CD4-positive, alpha-beta T cell treated with Interleukin-15 for 4 hours (primary cell): ENCODE measurements around the gene INPP5A.
"Not testable (repeated sequence)": the region's sequence is repeated elsewhere in the genome, so short reads cannot be mapped to it uniquely, and the experiment has no call there.

Experiments used
- DNase-seq: peaks from one replicate; pipeline ENCODE4 v3.0.0-alpha.2; 2020; ENCODE audit warnings: low spot score

Gene INPP5A

DNA sequence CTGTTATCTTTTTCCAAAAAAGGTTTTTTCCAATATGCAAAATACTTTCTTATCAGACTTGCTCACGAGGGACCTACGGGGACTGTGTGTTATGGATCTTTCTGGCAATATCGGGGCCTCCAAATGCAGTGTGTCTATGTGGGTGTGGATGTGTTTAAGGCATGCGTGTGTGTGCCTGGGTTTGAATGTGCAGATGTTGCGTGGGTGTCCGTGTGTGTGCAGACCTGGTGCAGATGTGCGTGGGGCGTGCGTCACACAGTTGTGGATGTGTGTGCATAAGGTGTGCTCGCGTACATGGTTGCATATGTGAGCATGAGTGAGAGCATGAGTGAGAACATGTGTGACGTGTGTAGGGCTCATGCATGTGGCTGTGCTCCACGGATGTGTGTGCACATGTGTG lies 228.7 kb downstream of the INPP5A start:
- no peak for DNase-seq

DNA sequence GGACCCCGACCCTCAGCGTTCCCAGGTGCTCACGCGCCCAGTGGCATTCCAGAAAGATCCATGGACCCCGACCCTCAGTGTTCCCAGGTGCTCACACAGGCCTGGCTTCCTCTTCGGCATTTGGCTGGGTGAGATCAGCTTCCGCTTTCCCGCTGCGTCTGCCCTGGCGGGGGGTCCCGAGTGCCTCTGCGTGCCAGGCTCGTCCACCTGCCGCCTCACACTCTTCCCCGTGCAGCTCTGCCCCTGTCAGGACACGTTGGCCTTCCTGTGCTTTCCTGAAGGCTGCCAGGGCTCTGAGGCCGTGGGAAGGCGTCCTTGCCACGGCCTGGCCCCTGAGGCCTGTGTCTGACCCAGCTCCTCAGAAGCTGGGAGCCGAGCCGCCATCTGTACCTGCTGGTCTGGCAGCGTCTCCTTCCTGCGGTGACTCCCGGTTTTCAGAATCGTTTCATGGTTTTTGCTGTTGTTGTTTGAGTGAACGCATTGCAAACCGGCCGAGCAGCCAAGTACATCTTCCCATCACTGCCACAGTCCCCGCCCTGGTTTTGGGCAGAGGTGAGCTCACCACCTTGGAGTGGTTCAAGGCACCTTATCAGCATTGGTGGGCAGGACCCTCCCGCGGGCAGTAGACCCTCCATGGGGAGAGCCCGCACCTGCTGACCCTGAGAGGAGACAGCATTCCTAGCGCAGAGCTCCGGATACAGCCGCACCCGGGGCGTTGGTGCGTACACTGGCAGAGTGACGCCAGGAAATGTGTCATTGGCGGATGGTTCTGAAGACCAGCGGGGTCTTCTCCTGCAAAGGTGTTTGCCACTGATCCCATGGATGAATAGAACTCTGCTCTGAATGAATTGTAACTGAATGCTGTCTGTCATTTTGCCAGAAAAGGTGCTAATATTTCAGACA lies 231.0 kb downstream of the INPP5A start:
- no peak for DNase-seq

DNA sequence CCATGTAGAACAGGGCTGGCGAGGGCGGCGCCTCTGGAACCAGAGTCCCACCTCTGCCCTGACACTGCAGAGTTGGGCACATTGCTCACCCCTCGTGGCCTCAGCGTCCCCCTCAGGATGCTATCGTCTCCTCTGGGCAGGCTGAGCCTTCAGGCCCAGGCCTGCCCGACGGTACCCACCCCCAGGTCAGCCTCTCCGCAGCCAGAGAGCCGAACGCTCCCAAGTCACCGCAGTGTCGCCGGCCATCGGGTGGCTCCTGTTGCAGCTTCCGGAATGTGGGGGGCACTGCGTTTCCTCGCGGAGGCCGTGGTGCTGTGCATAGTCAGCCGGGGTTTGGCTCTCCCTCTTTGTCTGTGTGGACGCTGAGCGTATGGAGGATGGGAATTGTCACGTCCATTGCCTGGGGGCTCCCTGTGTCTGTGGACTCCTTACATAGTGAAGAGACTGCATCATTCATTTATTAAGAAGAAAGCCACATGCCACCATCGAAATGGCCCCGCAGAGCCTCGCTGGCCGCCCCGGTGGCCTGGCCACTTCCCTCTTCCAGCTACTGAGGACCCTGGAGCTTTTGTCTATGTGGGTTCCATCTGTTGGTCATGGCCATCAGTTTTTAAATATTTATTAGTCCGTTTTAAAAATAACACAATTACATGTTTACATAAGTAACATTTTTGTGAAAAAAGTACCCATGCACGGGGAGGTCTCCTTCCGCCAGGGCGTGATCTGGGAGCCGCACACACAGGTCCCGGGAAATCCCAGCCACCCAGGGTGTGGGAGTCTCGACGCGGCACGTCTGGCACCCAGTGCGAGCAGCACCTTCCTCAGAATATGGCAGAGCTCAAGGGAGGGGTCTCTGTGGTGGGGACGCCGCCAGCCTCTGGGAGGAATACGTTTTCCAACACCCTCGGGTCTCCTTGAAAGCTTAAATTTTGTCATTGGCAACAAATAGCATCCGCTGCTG lies 232.8 kb downstream of the INPP5A start:
- DNase-seq, result no peak

DNA sequence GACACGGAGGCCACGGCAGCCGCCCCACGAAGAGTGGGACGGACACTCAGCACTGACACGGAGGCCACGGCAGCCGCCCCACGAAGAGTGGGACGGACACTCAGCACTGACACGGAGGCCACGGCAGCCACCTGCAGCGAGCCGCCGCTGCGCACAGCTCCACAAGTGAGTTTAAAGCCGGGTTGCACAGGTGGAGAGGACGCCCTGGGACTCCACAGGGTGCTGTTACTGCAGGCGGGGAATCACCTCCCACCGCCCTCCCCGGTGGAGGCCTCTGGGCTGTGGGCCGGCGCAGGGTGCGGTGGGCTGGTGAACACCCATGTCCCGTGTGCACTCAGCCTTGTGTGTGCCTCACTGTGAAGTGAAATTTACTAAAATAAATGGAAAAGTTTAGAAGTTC lies 235.2 kb downstream of the INPP5A start:
- not testable (repeated sequence) for DNase-seq

GRCh38 chr10:132774181-132774901 lies 236.8 kb downstream of the INPP5A start:
- DNase-seq, result no peak

DNA sequence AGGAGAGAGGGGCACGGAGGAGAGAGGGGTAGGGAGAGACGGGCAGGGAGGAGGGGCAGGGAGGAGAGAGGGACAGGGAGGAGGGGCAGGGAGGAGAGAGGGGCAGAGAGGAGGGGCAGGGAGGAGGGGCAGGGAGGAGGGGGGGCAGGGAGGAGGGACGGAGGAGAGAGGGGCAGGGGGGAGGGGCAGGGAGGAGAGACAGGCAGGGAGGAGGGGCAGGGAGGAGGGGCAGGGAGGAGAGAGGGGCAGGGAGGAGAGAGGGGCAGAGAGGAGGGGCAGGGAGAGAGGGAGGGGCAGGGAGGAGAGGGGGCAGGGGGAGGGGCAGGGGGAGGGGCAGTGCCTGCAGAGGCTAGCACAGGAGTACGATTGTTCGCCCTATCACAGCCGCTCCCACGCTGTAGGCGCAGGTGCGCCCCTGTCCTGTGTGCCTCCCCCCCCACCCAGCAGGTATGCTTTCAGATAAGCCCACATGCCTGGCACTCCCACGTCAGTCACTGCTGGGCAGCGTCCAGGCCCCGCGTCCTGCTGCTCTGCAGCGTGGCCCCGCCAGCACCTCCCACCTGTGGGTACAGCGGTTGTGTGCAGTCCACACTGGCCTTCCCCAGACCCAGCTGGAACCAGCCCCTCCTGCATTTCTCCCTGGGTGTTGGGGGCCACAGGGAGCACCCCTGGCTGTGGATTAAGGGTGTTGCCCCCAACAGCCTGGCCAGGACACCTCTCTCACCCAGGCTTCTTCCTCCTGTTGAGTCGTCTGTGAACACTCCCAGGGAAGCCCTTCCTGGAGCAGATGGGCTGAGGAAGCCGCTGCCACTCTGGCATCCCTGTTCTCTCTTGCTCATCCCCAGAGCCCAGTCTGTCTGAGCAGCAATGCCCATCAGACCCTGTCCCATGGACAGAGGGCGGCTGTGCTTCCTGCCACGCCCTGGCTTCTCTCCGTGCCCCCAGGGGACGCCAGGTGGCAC lies 237.6 kb downstream of the INPP5A start:
- no peak for DNase-seq

GRCh38 chr10:132776186-132776585 lies 238.6 kb downstream of the INPP5A start:
- no peak for DNase-seq

GRCh38 chr10:132776821-132777220 lies 239.2 kb downstream of the INPP5A start:
- no peak for DNase-seq

GRCh38 chr10:132777441-132777840 lies 239.9 kb downstream of the INPP5A start:
- DNase-seq, result no peak

DNA sequence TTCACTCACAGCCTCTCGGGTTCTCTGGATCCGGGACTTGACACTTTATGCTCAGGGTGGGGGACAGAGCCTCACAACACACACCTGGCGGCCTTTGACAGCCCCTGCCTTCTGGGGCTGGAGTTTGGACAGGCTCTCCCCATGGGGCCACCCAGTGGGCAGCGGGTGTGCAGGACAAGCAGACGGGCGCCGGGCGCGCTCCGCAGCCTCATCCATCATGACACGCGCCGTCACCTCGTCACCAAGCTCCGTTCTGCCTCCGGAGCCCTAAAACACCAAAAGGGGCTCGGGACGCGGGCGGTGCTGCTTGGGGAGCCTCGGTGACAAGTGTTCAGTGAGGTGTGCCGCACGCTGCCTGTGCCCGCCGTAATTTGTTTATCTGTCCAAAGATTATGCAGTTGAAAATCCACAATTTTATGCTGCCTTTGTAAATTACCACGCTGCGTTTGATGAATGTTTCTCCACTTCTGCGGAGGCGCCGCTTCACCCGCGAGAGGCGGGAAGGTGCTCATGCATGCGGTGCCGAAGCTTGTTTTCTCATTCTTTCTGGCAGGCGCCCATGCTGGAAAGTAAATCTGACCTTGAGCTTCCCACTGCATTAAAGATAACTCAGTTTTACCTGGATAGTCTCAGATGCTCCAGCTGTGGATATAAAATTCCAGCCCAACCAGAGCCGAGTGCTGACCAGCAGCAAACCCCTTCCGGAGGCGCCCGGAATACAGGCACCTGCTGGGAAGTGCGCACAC lies 242.1 kb downstream of the INPP5A start:
- no peak for DNase-seq

- no peak for DNase-seq
Observed at GRCh38 chr10:132780356-132780755, 242.8 kb downstream of the INPP5A start.

DNA sequence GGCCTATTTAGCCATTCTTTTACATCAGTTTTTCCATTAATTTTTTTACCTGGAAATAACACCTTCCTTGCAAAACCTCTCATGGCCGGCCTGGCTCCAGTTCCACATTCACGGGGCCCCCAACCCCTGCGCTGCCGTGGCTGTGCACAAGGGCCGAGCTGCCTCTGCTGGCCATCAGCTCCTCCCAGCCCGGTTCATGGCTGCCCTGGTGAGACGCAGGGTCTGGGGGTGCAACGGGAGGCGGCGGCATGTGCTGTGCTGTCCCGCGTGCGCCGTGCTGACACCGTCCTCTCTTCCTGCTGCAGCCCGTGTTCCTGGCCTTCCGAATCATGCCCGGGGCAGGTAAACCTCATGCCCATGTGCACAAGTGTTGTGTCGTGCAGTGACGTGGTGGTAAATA lies 244.0 kb downstream of the INPP5A start:
- DNase-seq, result no peak

- DNase-seq, result no peak
Observed at GRCh38 chr10:132783165-132783939, 245.8 kb downstream of the INPP5A start.

DNA sequence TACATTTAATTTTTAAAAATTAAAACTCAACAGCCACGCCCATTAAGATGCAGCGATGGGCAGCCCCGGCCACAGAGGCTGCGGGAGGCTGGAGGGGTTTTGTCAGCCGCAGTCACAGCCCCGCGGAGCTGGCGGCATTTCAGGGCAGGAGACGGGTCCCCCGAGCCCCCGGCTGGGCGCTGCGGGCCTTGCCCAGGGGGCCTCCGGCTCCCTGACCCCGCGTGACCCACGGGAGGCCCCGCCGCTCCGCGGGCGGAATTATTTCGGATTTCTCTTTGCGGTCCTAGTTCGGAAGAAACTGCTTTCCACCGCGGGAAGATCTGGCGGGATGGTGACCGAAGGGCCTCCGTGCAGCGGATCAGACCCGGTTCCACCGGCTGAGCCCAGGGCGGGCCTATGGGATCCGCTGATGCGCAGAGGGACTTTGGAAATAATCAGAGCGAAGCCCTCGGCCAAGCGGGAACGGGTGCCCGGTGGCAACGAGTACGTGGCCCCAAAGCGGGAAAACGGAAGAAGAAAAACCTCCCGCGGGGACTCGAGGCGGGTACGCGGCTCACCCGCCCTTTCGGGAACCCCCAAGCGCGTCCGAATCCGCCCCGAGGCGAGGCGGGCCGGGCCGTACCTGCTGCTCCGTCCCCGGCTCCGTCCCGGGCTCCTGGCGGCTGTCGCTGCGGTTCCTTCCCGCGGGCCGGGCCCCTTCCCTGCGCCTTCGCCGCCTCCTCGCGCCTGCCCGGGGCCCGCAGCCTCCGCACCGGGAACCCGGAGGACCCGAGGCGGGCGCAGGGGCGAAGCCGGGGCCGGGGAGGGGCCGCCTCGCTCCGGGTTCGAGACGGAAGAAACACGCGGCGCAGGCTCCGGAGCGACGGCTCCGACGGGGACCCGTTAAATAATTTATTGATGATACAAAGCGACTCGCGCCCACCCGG lies 246.6 kb downstream of the INPP5A start:
- DNase-seq, result no peak

- no peak for DNase-seq
Observed at GRCh38 chr10:132784866-132785722, 247.5 kb downstream of the INPP5A start.

- no peak for DNase-seq
Observed at GRCh38 chr10:132785723-132786475, 248.3 kb downstream of the INPP5A start, which contains the start of gene NKX6-2. Gene NKX6-2 (minus strand): TSS chr10:132786147. CDS start chr10:132785948, 199 bp downstream.
